Thyroid gland (tissue), 4 donors: ENCODE results near the gene ATG14.

Experiments used
- POLR2A ChIP-seq, 2 donors: fragments of 450-650 bp; IDR thresholded peaks; one replicate each; pipeline ENCODE4 v1.6.1; 2017; ENCODE audit warnings: antibody characterized with exemption in 2 of 2, mild to moderate bottlenecking in 2 of 2, moderate library complexity in 1 of 2
- TF ChIP-seq, protein P1 (sequence below), 6 experiments: fragments of 200-600 bp in 3 of 6; fragments of 450-650 bp in 3 of 6; sonication (generic) in 3 of 6; IDR thresholded peaks; one replicate each; pipeline ENCODE4 v1.5.1; 2016 to 2019; ENCODE audit warnings: antibody characterized with exemption in 6 of 6, mild to moderate bottlenecking in 2 of 6, inconsistent platforms in 1 of 6, moderate library complexity in 1 of 6

DNA sequence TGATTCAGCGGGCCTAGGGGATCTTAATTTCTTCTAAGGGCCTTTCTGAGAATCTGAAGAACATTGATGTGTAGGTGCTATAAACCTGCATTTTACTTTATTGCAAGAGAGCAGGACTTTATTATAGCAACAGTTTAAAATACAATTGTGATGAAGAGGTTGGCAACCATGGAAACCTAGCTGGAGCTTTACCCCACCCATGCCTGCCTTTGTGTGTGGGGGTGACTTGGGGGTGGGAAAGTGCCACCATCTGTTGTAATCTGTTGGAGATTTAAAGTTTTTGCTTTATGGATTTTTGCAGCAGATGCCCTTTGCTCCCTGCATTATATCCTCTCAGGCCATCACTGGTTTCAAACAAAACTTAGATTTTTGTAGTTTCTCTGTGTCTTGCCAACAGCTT, 64.6 kb downstream of the ATG14 start:
- TF ChIP-seq, protein P1, sequence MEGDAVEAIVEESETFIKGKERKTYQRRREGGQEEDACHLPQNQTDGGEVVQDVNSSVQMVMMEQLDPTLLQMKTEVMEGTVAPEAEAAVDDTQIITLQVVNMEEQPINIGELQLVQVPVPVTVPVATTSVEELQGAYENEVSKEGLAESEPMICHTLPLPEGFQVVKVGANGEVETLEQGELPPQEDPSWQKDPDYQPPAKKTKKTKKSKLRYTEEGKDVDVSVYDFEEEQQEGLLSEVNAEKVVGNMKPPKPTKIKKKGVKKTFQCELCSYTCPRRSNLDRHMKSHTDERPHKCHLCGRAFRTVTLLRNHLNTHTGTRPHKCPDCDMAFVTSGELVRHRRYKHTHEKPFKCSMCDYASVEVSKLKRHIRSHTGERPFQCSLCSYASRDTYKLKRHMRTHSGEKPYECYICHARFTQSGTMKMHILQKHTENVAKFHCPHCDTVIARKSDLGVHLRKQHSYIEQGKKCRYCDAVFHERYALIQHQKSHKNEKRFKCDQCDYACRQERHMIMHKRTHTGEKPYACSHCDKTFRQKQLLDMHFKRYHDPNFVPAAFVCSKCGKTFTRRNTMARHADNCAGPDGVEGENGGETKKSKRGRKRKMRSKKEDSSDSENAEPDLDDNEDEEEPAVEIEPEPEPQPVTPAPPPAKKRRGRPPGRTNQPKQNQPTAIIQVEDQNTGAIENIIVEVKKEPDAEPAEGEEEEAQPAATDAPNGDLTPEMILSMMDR (IDR thresholded peaks at IDR 0.05), result no peak
- no peak for TF ChIP-seq POLR2A (IDR thresholded peaks at IDR 0.05)
